Measurements from ENCODE around the gene ATP5PB.

The ATP5PB gene

DNA sequence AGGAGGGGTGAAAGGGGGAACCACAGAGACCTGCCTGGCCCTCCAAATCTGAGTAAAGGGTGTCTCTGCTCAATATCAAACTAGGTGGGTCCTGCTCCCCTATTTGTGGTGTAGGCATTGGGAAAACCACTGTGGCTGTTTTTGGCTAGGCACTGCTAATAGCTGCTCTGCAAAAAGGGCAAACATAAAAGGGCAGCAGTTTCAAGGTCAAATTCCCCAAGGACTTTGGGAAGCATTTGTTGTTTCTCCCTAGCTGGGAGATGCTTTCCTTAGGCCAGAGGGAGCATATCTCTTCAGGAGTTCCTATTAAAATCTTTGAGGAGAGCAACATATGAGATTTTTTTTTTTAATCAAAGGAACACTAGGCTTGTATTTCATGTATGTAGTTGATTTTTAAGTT is 26.9 kb downstream of the ATP5PB start:
- no peak for DNase-seq

DNA sequence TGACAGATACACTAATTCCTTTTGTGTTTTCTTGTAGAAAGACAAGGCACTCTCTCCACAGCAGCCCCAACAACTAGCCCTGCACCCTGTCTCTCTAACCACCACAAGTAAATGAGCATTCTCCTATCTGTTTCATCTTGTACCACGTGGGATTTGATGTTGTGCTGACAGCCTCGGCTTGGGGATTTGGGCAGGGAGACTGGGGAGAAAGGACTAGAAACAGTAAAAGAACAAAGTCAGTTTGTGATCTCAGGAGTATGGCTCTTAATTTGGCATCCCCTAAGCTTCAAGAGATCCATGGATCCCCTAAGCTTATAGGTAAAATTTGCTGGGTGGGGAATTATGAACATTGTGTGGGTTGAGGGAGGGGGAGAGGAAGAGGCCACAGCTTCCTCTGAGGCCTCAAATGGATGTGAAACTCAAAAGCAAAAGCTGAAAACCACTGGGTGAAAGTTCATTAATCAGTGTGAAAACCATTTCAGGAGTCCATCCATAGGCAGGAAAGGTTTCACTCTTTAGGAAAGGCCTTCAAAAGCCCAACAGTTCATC is 27.6 kb downstream of the ATP5PB start:
- no peak for DNase-seq

DNA sequence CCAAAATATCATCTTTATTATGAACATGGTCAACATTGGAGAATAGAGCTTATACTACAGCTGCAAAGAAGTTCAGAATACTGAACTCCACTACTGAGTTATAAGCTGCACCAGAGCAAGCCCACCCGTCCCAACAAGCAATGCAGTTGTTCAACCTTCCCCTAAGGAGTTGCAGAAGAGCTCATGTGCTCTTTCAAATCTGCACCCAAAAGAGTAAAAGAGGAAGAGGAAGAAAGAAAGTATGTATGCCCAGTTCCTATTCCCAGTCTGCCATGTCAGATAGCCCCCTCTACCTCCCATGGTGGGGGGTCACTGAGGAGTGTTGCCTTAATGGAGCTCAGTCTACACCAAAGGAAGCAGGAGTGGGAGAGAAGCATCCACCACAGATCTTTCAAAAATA is 31.4 kb downstream of the ATP5PB start:
- no peak for DNase-seq

DNA sequence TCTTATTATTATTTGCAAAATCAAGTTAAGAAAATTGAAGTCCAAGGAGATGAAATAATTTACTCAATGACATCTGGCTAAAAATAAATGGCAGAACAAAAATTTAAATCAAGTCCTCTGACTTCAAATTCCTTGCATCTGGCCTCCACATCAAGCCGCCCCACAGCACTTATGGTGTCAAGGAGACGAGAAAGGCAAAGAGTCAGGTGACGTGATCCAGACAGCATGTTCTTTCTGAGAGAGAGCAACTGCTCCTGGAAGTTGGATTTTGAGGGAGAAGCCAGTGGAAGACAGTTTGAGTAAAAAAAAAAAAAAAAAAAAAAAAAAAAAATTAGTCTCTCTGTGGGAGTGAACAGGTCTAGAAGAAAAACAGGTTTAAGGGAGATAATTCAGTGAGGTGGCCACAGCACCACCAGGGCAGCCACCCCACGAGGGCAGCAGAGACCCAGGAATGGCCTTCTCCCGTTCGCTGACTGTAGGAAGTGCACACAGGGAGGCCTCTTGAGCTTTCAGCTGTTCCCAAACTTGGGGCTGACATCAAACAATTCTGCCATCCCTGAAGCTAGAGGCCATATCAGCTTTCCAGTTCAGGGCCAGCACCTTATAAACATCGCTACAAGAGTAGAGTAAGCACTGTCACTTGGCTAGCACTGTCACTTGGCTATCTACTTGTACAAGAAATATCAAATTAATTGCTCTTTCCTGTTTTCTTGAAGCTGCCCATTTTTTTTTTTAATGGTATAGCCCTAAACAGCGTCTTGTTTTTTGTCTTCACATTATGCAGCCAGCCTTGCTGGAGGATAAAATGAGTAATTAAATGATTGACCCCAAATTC is 32.3 kb downstream of the ATP5PB start:
- peak; percentile 21 for DNase-seq

DNA sequence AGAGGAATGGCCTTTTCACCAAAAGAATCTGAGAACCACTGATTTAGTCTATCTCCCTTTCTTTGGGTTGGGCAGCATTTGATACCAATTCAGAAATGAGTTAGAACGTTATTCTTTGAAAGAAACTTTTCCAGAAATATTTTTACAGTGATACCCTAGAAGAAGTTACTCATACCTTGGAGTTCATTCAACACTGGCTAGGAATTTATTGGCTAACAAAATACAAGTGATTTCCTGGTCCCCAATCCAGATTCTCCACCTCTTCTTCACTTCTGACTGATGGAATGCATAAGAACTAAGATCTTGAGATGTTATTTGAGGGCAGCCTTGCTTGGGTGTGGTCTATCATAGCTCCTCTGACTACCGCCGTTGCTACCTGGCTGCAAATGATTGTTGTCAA is 33.9 kb downstream of the ATP5PB start:
- no peak for DNase-seq

DNA sequence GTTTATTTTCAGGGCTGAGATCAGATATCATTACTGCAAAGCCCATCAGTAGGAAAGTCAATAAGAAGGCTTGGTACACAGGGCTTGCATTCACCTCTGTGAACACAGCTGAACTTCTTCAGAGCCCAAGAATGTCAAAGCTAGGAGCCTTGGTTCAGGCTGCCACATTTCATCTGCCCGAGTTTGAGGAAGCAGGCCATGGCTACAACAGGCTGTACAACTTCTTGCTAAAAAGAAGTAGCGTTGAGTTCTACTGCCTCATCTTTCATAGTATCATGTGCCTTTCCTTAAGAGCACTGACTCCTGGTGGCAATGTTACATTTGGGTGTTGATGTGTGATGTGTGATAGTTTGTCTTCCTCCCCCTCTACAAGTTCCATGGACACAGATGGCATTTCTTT is 34.6 kb downstream of the ATP5PB start:
- no peak for DNase-seq

DNA sequence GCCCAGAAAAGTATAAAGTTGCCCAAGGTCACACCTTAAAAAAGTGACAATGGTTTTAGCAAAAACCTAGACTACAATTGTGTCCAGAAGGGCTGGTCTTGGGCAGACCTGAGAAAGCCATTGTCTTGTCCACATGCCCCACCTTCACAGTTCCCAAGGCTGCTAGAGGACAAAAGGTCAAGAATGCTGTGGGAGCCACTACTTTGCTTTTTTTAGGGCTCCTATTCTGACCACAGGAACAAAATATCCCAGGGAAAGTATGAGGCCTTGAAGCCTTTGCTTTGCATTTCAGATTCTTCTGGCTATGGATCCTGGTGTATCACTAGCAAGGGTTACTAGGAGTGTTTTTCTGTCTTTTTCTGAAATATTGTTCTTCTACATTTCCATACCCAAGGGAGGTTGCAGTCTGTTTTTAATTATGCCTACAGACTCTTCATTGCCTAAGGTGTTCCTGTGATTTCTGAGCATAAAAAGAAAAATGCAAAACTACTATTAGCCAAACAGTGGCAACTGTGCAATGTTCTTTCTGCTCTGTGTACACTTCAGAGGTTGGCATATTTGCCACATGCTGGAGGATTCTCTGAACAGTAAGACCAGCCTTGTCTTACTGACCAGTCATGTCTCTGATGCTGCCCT is 35.2 kb downstream of the ATP5PB start:
- no peak for DNase-seq

DNA sequence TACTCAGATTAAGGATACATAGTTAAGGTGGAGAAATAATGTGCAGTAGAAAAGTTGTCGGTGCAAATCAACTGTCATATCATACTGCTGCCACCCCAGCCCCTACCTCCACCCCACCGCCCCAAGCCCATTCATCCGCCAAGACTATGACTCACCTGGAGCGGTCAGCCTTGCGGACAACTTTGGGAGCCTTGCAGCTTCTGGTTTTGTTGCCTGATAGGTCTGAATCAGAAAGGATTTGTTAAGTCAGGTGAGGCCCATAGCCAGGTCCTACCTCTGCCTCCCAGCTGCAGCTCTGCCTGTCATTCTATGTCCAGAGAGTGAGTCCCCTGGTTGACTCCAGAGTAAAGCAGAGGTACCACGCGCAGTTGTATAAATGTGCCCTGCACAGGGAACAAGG is 37.2 kb downstream of the ATP5PB start:
- DNase-seq: no peak

DNA sequence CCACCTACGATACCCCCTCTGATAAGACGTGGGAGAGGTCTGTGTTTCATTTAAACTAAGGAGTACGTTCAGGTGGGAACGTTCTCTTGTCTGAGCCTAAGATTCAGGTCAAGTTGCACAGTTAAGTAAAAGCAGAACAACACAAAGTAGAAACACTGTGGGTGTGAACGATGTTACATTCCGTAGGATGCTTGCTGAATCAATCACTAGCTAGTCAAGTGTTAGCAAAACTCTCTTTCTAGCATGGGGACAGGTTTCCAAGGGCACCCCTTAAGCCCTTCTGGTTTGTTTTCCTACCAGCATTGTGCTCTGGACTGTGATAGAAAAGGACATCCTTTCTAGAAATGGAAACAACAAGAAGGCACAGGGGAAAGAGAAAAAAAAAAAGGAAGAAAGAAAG is 37.9 kb downstream of the ATP5PB start:
- no peak for DNase-seq

DNA sequence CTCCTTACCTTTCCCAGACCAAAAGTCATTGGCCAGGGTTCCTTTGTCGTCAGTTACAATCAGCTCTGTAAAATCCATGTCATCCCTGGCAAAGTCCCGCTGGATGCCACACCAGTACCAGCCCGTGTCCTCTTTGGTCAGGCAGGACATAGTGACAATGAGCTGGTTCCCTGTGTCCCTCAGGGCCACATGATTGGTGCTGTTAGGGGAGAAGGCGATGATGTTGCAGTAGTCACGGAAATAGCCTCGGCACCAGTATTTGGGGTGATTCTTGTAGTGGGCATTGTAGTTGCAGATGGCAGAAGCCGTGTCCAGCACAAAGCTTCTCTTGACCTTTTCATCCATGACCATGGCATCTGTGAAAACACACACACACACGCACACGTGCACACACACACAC is 39.4 kb downstream of the ATP5PB start:
- no peak for DNase-seq

DNA sequence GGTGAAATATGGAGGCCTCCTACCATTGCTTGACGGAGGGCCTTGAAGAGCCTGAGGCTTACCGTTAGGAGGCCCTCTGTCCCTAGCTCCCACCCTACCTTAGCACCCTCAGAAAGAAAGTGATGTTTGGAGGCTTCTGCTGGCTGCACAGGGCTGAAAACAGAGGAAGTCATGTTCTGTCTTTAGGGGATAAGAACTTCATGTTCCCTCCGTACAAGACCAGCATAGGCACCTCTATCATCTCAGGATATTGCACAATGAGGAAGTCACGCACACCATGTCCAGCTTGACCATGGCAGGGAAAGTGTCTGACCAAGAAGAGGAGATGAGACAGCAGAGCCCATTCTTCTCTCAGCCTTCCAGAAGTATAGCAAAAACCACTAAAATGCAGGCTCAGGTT is 40.3 kb downstream of the ATP5PB start:
- no peak for DNase-seq

DNA sequence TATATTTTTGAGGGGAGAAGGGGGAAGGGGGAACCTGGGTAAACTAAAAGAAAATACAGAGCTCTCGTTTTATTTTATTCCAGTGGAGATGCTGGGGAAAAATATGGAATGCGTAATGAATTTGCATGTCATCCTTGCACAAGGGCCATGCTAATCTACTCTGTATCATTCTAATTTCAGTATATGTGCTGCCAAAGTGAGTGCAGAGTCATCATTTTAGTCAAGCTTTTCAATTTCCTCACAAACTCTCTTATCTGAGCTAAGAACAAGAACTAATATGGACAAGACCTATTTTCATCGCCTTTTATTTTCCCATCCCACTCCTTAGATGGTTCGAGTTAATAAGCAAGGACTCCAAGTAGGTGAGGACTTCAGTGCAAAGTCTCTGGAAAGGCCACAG is 41.0 kb downstream of the ATP5PB start:
- DNase-seq: no peak

DNA sequence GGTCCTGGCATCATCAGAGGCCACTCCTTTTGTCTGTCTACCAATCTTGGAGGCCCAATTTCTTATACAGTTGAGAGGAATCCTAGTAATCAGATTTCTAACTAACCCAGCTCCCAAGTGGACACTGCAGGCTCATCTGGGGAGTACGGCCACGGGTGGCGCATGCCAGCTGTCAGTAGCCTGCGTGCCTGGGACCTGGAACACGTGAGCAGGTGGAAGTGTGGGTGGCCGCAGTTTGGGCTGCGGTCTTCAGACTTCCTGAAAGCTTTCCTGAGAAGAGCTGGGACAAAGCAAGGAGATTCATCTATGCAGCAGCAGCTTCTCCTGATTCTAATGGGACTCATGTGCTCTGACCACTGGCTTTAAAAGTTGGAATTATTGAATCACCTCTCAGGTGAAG is 41.8 kb downstream of the ATP5PB start:
- DNase-seq: no peak

DNA sequence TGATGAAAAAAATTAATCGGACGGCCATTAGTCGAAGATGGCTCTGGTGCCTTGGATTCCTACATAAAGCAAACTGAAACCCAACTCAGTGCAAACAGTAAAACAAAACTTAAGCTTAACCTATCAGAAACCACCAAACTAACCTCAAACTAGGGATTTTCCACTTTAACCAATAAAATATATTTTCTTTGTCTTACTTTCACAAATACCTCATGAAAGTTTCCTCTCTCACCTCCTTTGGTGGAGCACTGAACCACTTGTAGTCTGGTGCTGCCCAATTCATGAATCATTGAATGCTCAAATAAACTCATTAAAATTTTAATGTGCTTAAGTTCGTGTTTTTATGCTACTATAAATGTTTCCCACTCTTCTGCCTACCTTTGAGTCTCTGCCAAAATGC is 47.1 kb downstream of the ATP5PB start:
- no peak for DNase-seq

DNA sequence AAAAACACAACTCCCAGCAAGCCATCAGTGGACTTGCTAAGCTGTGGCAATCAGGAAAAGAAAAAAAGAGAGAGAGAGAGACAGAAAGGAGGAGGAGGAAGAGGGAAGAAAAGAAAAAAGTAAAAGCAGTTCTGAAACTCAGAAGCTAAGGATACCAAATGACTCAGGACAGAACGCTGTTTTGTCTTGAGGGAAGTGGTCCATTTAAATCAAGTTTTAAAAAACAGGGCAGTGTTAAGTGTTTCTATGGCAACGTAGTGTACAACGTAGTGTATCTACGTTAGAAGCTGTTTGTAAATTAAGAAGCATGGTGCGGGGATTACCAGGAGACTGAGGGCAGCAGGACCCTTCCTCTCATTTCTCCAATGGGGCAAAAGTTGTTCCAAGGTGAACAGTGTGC is 48.3 kb downstream of the ATP5PB start:
- no peak for DNase-seq

DNA sequence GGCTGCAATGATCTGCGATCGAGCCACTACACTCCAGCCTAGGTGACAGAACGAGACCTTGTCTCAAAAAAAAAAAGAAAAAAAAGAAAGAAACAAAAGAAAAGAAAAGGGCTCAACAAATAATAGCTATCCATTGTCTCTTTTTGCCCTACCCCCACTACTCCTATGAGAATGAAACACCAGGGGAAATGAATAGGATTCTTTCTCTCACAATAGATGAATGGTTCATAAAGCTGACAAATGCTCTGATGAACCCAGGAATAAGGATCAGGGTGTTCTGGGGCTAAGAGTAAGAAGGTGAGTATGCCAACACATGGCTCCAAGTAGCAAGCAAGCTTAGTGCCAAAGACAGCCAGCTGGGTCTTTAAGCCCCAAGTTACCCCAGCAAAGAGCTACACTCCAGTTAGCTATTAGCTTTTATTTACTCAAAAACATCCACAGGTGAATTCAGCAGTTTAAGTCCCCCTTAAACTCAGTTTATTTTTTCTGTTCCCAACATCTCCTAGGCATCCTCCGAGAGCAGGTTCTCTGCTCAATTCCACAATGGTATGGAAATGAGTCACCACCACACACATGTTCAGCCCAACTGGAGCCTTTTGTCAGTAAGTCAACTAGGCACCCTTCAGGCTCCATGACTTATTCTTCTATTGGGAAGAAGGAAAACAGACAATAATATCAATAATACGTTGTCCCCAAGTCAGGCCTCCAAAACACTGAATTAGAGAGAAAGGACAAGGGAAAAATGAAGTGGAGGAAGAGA is 49.9 kb downstream of the ATP5PB start:
- no peak for DNase-seq

DNA sequence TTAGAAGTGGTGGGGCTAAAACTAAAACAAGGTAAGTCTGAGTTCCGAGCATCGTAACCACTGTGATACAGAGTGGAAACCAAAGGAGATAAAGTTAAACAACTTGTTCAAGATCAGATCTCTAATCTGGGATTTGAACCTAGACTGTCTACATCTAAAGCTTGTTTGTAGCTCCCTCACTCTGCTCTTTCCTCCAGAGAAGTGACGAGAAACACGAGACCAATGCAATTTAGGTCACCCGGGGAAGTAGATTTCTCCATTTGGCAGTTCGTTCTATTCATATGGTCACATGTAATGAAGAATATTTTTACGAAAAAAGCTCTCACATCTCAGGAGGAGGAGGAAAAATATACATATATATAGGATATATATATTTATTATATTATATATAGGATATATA is 52.4 kb downstream of the ATP5PB start:
- no peak for DNase-seq

DNA sequence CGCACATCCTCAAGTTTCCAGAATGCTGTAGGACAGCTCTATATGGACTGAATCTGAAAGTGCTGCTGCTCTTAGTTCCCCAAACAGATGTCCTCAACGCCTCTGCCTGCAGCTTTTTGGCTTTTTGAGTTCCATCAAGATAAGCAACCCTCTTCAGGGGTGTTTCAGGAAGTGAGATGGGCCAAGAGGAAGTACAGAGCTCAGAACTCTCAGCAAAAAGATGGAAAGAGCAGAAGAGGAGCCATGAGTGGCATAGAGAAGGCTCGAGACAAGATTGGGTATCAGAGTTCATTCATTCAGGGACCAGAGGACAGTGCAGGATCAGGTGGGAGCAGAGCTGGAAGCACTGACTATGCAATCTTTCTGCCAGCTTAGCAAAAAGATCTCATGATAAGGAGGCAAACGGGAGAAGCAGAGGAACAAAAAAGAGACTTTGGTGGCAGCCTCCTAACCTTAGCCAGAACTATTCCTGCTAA is 54.4 kb downstream of the ATP5PB start, which contains the start of the genes ADORA3 and TMIGD3:
Gene ADORA3 (minus strand): TSS at position 49 of the 476 bp plus-strand sequence. CDS start 279 bp downstream, outside the sequence.
Gene TMIGD3 (minus strand): TSS at position 49 of the 476 bp plus-strand sequence. CDS start 279 bp downstream, outside the sequence.
- DNase-seq: no peak

DNA sequence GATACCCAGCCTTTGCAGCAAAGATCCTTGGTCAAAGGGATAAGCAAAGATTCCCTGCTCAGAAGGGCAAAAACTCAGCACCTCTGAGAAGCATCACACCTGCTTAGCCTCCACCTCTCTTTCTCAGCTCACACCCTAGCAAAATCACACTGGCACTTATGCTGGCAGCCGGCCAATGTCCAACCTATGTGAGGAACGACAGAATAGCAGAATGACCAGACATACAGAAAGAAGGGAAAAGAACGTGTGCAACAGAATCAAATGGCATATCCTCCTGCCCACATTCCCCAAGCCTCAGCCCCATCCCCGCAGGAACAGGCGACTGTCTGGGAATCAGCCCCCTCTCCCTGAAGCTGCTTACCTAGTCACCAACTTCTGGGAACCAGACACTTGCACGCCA is 54.8 kb downstream of the ATP5PB start:
- DNase-seq: no peak

DNA sequence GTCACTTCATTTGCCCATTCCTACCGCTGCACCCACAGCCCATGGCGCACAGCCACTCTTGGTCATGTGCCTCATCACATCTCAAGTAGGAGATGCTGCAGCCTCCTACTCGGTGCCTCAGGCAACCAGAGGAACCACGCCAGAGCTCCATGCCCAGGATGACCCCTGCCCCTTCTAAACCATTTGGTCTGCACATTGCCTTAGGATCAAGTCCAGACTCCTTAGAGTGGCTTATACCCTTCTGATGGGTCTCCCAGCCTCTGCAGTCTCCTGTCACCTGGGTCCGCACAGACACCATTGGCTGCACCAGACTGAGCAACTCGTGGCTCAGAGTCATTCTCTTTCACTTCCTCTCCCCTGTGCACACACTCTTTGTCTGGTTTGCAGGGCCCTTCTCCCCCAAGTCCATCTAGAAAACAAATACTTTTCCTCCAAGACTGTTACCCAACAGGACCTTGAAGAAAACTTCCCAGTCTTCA is 56.4 kb downstream of the ATP5PB start:
- no peak for DNase-seq

DNA sequence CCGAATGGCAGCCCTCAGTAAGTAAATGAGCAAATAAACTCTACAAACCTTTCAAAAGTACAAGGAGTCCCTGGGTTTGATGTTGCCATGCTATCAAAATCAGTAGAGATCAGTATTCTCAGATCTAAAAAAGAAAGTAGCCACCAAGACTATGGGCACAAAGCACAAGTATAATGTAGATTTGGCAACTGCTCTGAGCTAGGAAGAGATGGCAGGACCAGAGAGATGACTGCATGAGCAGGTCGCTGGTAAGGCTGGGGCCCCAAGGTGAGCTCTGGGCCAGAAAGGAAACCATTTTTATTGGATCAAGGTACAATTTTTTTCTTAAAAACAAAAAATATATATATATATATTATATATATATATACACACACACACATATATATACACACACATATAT is 57.3 kb downstream of the ATP5PB start:
- DNase-seq: no peak

DNA sequence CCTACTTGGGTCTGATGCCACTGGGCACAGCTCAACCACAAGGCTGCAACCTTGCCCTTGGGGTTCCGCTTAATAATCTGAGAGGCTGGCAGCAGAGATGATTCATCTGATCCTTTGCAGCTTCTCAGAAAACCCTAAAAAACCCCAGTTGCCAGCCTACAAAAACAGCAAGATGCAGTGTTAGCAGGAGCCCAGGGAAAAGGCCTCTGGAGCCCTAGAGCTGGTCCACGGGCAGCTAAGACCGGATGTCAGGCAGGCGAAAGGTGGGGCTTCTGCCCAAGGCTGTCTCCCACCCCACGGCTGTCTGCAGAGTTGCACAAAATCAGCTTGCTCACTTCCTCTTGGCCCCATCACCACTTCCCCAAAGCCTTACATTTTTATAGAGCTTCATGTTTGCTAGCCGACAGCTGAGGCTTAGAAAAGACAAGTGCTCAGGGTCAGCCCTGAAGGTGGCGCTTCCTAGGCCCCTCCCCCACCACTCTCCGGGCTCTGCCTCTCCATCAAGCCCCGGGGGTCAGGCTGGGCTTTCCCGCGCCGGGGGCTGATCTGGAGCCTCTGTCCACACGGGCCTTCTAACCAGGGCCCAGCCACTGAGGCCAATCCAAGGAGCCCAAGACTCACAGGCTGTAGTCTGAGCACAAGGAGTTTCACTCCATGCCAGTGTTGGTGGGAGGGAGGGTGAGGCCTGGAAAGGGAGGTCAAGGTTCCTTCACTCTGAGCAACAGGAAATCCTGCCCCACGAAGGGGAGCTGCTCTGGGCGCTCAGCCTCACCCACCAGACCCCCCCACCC is 58.3 kb downstream of the ATP5PB start:
- no peak for DNase-seq
